CD4-positive, alpha-beta T cell treated with Interleukin-15 for 1 hour (primary cell): ENCODE measurements around the gene KCTD15.

Source experiments
- DNase-seq: peaks from one replicate; pipeline ENCODE4 v3.0.0-alpha.2; 2020

Gene KCTD15

DNA sequence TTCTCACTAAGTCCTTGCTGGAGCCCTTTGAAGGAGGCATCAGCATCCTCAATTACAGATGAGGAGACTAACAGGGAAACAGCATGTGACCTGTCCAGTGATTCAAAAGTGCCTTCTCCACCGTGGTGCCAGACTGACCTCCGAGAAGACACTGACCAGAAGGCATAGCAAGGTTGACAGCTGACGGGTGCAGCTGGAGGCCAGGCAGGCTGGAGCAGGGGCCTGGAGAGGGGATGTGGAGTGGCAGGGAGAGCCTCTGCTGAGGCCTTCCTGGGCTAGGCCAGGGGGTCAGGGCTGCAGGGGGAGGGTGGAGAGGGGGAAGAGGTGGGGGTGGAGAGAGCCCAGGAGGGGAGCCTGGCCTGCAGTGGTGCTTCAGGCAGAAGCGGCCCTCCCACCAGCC lies 66.3 kb downstream of the KCTD15 start:
- no peak for DNase-seq

DNA sequence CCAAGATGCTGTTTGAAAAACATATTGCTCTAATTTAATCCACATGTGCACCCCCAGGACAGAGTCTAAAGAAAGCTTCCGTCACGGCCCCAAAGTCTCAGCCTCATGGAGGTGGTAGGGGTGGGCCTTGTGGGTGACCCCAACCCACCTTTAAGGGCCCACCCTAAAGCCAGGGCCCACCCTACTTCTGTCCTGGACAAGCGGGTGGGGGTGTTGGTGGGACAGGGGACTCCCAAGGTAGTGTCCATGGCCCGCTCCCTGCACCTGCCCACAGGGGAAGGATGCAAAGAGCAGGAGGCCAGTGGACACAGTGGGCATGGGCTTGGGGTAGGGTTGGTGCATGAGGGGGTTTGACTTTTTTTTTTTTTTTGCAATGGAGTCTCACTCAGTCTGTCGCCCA lies 66.8 kb downstream of the KCTD15 start:
- DNase-seq = no peak

DNA sequence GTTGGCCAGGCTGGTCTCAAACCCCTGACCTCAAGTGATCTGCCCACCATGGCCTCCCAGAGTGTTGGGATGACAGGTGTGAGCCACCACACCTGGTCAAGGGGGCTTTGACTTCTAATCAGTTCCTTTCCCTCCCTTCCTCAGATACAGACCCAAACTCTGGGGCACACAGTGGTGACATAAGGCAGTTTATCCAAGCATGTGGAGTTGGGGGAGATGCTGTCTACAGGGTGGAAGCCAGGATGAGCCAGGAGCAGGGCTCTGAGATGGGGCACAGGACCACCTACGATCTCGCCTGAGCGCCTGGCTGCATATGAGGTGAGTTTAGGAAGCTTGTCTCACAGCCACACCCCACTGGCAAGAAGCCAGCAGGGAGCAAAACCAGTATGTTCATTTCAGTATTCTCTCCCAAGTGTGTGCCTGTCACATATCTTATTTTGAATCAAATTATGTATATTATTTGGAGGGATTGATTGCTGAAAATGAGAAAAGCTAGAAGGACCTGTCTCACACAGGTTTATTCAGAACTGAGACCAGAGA lies 67.7 kb downstream of the KCTD15 start:
- no peak for DNase-seq

DNA sequence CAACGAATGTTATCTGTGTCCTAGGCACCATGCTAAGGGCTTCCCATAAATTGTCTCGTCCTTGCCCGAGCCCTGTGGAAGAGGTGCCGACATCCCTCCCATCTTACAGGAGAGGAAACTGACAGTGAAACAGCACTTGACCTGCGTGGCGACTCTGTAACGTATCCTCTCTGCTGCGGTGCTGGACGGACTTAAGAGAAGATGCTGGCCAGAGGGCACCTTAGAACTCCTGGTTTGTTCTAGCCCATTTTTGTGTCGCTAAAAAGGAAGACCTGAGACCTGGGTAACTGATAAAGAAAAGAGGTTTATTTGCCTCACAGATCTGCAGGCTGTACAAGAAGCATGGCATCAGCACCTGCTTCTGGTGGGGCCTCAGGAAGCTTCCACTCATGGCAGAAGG lies 68.6 kb downstream of the KCTD15 start:
- no peak for DNase-seq
